NCI-H526 (cell line): ENCODE results near the gene ACTR1B.
"Not testable (repeated sequence)": the region's sequence is repeated elsewhere in the genome, so short reads cannot be mapped to it uniquely, and the experiment has no call there.

Experiments
- DNase-seq, 2 experiments: peaks; one replicate each; lab custom pipeline; 2025; lab: John Stamatoyannopoulos, UW

Gene ACTR1B

GRCh38 chr2:97615746-97616145 lies 48.1 kb downstream of the ACTR1B start:
- DNase-seq = not testable (repeated sequence)

DNA sequence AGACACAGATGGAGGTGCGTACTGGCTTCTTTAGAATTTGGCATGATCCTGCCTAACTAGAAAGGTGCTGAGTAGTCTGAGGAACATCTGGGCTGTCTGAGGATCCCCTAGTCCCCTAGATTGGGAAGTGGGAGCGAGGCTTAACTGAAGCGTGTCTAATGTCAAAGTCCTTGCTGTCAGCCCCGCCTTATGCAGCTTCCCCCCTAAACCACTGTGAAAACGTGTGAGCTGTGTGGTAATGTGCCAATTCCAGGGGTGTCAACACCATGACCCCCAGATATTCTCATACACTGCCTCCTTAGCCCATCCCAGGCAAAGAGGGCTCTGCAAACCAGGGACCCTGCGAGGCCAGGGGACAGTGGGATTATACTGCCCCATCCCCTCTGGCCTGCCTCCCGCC lies 51.9 kb downstream of the ACTR1B start:
- not testable (repeated sequence) for DNase-seq

- DNase-seq = not testable (repeated sequence)
These were observed 55.1 kb downstream of the ACTR1B start for GRCh38 chr2:97608745-97609144.
